ENCODE measurements around the gene VAT1L.
"Not testable (repeated sequence)": the region's sequence is repeated elsewhere in the genome, so short reads cannot be mapped to it uniquely, and the experiment has no call there.

Gene VAT1L

DNA sequence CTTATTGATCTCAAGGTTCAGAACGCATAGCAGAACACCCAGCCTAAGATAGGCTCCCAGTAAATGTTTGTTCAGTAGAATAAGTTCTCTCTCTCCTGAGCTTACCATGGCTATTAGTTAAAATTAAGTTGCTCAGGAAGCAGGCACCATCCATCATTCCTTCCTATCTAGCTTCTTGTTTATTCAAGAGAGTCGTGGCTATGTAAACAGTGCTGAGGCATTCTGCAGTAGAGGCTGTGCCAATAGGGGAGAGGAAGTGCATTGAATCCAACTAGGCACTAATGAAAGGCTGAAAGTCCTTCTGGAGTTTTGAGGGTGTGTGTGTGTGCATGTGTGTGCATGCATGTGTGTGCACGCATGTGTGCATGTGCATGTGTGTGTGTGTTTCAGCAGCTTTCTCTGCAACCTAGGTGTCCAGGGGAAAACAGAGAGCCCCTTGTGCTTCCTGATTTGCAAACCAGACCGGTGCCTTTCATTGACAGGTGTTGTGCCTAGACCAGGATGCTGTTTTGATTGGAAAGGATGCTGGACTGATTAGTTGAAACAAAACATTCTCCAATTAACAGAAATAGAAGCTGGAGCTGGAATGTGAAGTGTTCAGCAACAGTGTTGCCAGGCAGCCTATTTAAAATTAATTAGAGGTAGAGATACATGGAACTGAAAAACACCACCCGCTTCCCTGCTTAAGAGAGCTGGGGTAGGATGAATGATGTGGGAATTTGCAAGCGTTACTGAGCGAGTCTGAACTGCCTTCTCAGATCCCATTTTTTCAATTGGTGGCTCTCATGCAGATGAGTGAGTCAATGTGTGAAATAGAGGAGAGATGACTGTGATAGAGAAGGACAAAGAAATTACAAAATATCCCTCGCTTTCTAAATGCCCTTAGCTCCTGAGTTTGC, 130.7 kb downstream of the VAT1L start:
- peak; percentile 37 for DNase-seq

DNA sequence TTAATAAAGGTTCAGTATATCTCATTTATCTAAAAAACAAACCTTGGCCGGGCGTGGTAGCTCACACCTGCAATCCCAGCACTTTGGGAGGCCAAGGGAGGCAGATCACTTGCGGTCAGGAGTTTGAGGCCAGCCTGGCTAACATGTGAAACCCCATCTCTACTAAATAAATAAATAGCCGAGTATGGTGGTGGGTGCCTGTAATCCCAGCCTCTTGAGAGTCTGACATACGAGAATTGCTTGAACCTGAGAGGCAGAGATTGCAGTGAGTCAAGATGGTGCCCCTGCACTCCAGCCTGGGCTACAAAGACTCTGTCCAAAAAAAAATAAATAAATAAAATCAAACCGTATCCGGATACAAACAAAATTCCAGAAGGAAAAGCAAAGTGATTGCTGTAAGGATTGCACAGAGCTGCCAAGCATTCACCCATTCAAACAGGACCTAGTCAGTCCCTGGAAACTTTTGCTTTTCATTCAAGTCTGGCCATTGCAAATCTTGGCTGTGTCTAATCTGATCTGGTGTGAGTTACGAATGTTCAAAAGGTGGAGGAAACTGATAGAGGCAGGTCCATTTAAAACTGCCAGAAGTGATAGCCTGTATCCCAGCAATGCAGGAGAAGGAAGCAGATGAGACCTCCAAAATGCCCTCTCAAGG, 131.5 kb downstream of the VAT1L start:
- no peak for DNase-seq

GRCh38 chr16:77920984-77921383, 132.6 kb downstream of the VAT1L start:
- DNase-seq = no peak

DNA sequence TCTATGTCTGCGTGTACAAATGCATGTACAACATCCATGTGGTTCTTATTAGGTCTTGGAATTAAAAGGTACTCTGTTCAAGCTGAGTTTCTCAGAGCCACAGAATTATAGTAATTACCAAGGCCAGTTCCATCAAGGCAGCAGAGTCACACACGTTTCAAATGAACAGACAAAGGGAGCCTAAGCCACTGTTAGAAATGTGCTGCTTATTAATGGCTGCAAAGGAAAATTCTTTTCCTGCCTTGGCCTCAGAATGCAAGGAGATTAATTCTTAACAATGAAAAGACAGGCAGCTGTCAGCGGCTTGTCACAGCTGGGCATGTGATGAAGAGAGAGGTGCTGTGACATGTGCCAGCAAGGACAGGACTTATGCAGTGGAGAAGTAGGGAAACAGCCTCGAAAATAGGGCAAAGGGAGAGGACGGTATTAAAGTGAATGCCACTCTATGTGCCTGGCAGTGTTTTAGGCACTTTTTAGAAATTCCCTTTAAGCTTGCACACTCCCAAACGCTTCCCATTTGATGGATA, 133.9 kb downstream of the VAT1L start:
- no peak for DNase-seq

DNA sequence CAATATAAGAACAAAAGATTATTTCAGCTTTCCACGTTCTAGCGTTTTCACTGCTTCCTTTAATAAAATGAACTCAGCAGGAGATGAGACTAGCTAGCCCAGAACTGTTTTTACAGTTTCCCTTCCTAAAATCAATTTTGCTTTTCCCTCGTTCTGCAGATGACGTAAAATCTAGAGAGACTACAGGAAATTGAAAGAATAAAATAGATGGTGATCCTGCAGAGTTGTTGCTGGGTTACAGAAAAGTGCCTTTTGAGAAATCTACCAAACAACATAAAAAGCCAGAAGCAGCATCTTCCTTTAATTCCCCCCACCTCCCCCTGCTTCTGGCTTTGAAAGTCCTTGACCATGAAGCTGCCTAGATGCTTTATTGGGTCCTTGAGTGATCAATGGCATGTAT, 137.2 kb downstream of the VAT1L start:
- no peak for DNase-seq

GRCh38 chr16:77928096-77928495, 139.7 kb downstream of the VAT1L start:
- no peak for DNase-seq

DNA sequence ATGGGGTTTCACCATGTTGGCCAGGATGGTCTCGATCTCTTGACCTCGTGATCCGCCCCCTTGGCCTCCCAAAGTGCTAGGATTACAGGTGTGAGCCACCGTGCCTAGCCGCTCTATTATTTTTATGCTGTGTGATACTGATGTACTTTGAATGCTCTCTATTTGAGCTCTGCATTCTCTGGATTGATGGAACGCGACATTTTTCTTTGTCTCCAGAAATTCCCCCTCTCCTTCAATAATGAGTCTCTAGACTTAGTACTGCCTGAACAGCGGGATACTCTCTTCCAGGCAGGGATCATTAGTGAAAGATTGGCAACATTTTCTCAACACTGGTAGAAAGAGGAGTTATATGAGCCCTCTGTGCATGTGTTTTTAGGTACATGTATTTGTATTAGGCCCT, 140.6 kb downstream of the VAT1L start:
- no peak for DNase-seq

- no peak for DNase-seq
Measured at GRCh38 chr16:77931058-77931457, 142.7 kb downstream of the VAT1L start.

DNA sequence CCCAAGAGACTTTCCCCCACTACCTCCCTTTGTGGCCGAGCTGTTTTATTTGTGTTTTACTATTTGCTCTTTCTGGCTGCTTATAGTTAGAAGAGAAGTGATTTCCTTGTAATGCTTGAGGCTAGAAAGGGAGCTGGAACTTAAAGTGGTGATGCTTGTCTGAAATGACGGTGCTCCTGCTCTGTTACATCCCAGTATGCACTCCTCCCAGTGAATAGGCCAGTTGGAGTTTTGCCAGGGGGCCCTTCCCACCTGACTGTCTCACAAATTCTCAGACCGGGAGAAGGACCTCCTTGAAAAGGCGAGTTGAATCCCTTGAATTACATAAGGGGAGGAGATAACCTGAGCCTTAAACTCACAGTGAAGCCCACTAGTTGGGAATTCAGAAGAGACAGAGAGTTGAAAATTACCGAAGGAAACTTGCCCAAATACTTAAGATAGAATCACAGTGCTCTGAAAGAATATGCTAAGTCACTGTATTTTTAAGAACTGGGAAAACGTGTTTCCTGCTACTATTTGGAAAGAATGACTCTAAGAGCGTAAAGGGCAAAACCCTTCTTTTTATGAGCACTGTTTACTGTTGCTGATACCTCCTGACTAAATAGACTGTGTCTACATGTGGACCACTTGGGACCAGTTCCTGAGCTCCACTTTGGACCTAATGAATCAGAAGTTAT, 149.2 kb downstream of the VAT1L start:
- no peak for DNase-seq

DNA sequence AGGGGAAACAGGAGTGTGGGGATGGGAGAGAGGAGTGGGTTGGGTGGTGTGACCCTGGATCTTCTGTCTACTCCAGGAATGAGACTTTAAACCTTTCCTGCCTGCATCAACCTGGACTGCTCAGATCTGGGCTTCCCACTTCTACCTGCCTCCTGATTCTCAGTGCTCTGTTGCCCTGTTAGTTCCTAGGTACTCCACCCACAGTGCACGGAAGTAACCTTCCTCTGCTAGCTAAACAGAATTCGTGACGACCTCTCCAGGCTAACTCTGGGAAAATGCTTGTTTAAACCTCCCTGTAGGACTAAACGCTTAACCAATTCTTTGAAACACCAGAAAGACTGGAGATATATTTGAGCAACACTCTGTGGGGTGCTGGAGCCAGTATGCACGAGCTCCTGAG, 150.5 kb downstream of the VAT1L start:
- no peak for DNase-seq

- no peak for DNase-seq
Measured at GRCh38 chr16:77939968-77940367, 151.6 kb downstream of the VAT1L start.

DNA sequence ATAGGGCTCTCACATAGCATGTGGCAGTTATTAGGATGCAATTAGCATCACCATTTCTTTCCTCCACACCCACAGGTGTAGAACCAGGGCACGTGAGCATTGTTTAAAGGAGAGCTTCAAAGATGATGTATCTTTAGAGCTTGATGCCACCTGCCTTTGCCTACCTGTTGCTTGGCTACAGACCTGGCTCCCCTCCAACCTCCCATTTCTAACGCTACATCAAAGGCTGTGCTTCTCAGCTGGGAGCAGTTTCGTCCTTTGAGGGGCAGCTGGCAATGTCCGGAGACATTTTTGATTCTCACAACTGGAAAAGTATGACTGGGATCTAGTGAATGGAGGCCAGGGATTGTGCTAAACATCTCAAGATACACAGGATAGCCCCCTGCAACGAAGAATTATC, 155.4 kb downstream of the VAT1L start:
- DNase-seq = peak; percentile 91

GRCh38 chr16:77944631-77945030, 156.3 kb downstream of the VAT1L start:
- no peak for DNase-seq

DNA sequence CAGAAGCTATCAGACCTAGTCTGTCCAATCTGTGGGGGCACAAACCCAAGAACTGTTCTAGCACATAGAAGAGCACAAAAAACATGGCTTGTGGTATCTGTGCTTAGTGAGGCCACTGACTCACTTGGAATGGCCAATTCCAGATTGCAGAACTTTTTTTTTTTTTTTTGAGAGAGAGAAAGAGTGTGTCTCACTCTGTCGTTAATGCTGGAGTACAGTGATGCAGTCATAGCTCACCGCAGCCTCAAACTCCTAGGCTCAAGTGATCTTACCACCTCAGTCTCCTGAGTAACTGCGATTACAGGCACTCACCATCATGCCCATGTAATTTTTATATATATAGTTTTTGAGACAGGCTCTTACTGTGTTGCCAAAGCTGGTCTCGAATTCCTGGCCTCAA, 156.8 kb downstream of the VAT1L start:
- no peak for DNase-seq

- no peak for DNase-seq
Measured at GRCh38 chr16:77946823-77947222, 158.5 kb downstream of the VAT1L start.

GRCh38 chr16:77947590-77947989, 159.2 kb downstream of the VAT1L start:
- DNase-seq = not testable (repeated sequence)

DNA sequence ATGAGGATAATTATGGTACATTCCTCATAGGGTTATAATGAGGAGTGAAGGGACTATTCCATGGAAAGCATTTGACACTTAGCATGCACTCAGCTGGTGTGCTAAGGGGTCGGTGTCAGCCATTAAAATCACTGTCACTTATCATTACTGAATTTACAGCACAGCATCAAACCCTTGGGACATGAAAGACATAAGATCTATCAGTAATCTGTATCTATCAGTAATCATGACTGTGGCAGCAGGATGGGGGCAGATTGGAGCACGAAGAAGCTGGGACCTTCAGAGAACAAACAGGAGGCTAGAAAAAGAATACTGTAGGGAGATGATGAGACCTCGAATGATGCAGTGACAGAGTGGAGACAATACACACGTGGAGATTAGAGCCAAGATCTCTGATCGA, 160.5 kb downstream of the VAT1L start:
- DNase-seq = no peak

DNA sequence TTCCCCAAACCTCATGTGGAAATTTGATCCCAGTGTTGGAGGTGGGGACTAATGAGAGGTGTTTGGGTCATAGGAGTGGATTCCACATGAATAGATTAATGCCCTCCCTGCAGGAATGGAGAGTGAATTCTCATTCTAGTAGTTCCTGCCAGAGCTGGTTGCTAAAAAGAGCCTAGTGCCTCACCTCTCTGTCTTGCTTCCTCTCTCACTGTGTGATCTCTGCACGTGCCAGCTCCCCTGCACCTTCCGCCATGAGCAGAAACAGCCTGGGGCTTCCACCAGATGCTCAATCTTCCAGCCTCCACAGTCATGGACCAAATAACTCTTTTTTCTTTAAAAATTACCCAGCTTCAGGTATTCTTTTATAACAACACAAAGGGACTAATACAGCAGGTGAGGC, 161.1 kb downstream of the VAT1L start:
- no peak for DNase-seq

DNA sequence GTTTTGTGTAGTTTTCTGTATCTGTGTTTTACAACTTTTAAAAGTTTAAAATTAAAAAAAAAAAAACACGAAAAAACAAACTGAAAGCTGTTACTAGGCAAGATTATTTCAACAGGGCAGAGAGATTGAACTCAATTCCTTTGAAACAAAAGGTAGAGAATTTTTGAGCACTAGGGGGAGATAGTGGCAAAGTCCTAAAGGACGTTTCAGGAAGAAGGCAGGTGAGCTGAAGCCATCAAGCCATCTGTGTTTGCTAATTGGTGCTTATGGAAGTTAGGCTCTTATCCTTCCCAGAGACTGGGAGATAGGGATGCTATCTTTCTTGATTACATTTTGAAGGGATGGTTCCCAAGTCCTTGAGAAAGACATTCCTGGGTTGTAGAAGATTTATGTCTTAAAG, 163.4 kb downstream of the VAT1L start:
- peak; percentile 33 for DNase-seq

- no peak for DNase-seq
Measured at GRCh38 chr16:77955127-77955526, 166.8 kb downstream of the VAT1L start.

DNA sequence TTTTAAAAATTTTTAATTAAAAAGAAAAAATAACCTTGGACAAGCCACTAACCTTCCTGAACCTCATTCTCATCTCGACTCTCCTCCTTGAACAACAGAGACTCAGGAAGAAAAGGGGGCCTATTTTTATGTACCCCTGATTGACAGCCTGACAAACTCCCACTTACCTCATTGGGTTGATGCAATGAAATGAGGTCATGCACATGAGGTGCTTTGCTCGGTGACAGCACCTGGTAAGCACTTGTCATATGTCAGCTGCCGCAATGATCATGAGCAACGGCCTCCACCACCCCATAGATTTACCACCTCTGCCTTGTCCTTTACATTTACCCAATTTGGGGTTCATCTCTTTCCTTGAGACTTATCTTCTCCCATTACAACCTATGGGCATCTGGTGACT, 167.9 kb downstream of the VAT1L start:
- DNase-seq = no peak

GRCh38 chr16:77960766-77961165, 172.4 kb downstream of the VAT1L start:
- no peak for DNase-seq

- no peak for DNase-seq
Measured at GRCh38 chr16:77961814-77962213, 173.4 kb downstream of the VAT1L start.

- no peak for DNase-seq
Measured at GRCh38 chr16:77962689-77963088, 174.3 kb downstream of the VAT1L start.
